HG02588 (cell line): ENCODE data around the gene FAM98B.

Source experiments
- ATAC-seq: cut with Tn5 transposase; IDR thresholded peaks from one replicate; pipeline ENCODE4 v1.9.1; 2021; ENCODE audit warnings: mild to moderate bottlenecking, moderate library complexity; ENCODE audit not compliant: unreplicated experiment

Gene FAM98B

GRCh38 chr15:38535491-38536200 is 81.7 kb downstream of the FAM98B start:
- ATAC-seq, result no peak

GRCh38 chr15:38536201-38536676 is 82.3 kb downstream of the FAM98B start:
- no peak for ATAC-seq
